HG02970 (cell line): ENCODE measurements around the gene TPD52L2.
"Not testable (repeated sequence)": the region's sequence is repeated elsewhere in the genome, so short reads cannot be mapped to it uniquely, and the experiment has no call there.

ENCODE experiments used
- ATAC-seq: cut with Tn5 transposase; IDR thresholded peaks from one replicate; pipeline ENCODE4 v1.9.1; 2021; ENCODE audit warnings: mild to moderate bottlenecking, moderate library complexity, moderate number of reproducible peaks; ENCODE audit not compliant: unreplicated experiment, low FRiP score

The TPD52L2 gene

GRCh38 chr20:63877755-63878470 is 12.8 kb downstream of the TPD52L2 start:
- ATAC-seq = no peak

- no peak for ATAC-seq
Measured at GRCh38 chr20:63878899-63879663, 14.0 kb downstream of the TPD52L2 start.

- not testable (repeated sequence) for ATAC-seq
Measured at GRCh38 chr20:63880901-63881300, 15.8 kb downstream of the TPD52L2 start.

GRCh38 chr20:63881451-63882226 is 16.6 kb downstream of the TPD52L2 start:
- ATAC-seq = no peak

GRCh38 chr20:63882257-63883200 is 17.5 kb downstream of the TPD52L2 start:
- no peak for ATAC-seq

- ATAC-seq = no peak
Measured at GRCh38 chr20:63883201-63883593, 18.1 kb downstream of the TPD52L2 start.

- no peak for ATAC-seq
Measured at GRCh38 chr20:63884506-63885263, 19.6 kb downstream of the TPD52L2 start.

GRCh38 chr20:63885264-63886053 is 20.4 kb downstream of the TPD52L2 start:
- no peak for ATAC-seq

- no peak for ATAC-seq
Measured at GRCh38 chr20:63886054-63886419, 21.0 kb downstream of the TPD52L2 start.

- ATAC-seq = no peak
Measured at GRCh38 chr20:63886921-63887320, 21.9 kb downstream of the TPD52L2 start.

GRCh38 chr20:63889241-63890200 is 24.5 kb downstream of the TPD52L2 start:
- no peak for ATAC-seq

GRCh38 chr20:63890201-63890576 is 25.1 kb downstream of the TPD52L2 start:
- no peak for ATAC-seq

GRCh38 chr20:63890616-63891015 is 25.5 kb downstream of the TPD52L2 start:
- no peak for ATAC-seq

GRCh38 chr20:63891061-63892002 is 26.3 kb downstream of the TPD52L2 start:
- ATAC-seq = no peak

- ATAC-seq = no peak
Measured at GRCh38 chr20:63892402-63892801, 27.3 kb downstream of the TPD52L2 start.

GRCh38 chr20:63893999-63894357 is 28.9 kb downstream of the TPD52L2 start:
- no peak for ATAC-seq
